SIG-M5 treated with dmso at 0.1 percent for 504 hours (cell line): Measurements from ENCODE around the gene CLDN20.
"Not testable (repeated sequence)": the region's sequence is repeated elsewhere in the genome, so short reads cannot be mapped to it uniquely, and the experiment has no call there.

ENCODE experiments used
- DNase-seq: peaks from one replicate; lab custom pipeline; 2025; ENCODE audit not compliant: unreplicated experiment; lab: John Stamatoyannopoulos, UW

Gene CLDN20

GRCh38 chr6:155263373-155264063 lies at the start of gene CLDN20:
CLDN20 (plus strand) TSS chr6:155264013; CDS start chr6:155275720, 11,707 bp downstream.
- no peak for DNase-seq

GRCh38 chr6:155215906-155216305 lies 47.9 kb upstream of the CLDN20 start:
- no peak for DNase-seq

GRCh38 chr6:155216312-155217046 lies 47.3 kb upstream of the CLDN20 start:
- no peak for DNase-seq

- not testable (repeated sequence) for DNase-seq
These were observed 45.1 kb upstream of the CLDN20 start for GRCh38 chr6:155218711-155219110.

- DNase-seq: no peak
These were observed 44.5 kb upstream of the CLDN20 start for GRCh38 chr6:155219299-155219698.

GRCh38 chr6:155219858-155220301 lies 43.9 kb upstream of the CLDN20 start:
- no peak for DNase-seq

- no peak for DNase-seq
These were observed 42.7 kb upstream of the CLDN20 start for GRCh38 chr6:155221086-155221485.

- DNase-seq: no peak
These were observed 41.3 kb upstream of the CLDN20 start for GRCh38 chr6:155222506-155222905.

GRCh38 chr6:155223646-155224451 lies 40.0 kb upstream of the CLDN20 start:
- DNase-seq: peak; percentile 37

- DNase-seq: no peak
These were observed 39.2 kb upstream of the CLDN20 start for GRCh38 chr6:155224618-155225017.

GRCh38 chr6:155227046-155227445 lies 36.8 kb upstream of the CLDN20 start:
- DNase-seq: no peak

- no peak for DNase-seq
These were observed 35.2 kb upstream of the CLDN20 start for GRCh38 chr6:155228546-155229166.

GRCh38 chr6:155230975-155231374 lies 32.8 kb upstream of the CLDN20 start:
- not testable (repeated sequence) for DNase-seq

- no peak for DNase-seq
These were observed 31.0 kb upstream of the CLDN20 start for GRCh38 chr6:155232848-155233247.

GRCh38 chr6:155234167-155234566 lies 29.6 kb upstream of the CLDN20 start:
- no peak for DNase-seq

GRCh38 chr6:155234687-155235086 lies 29.1 kb upstream of the CLDN20 start:
- no peak for DNase-seq

- DNase-seq: no peak
These were observed 28.7 kb upstream of the CLDN20 start for GRCh38 chr6:155235087-155235486.

GRCh38 chr6:155237613-155238012 lies 26.2 kb upstream of the CLDN20 start:
- DNase-seq: no peak

GRCh38 chr6:155240905-155241600 lies 22.8 kb upstream of the CLDN20 start:
- no peak for DNase-seq

GRCh38 chr6:155241966-155242365 lies 21.8 kb upstream of the CLDN20 start:
- DNase-seq: no peak

GRCh38 chr6:155244434-155244833 lies 19.4 kb upstream of the CLDN20 start:
- DNase-seq: no peak
